ENCODE measurements around the gene ALAS2. TPM values are rescaled to one million over a fixed set of nuclear protein-coding genes. Genes with fewer than 3 reads are reported as not detected.

The ALAS2 gene
- polyA plus RNA-seq, 5 donors: 22.1 to 52.6 (median 29.1) TPM

Other genes with a start within 250 kb of the ALAS2 start
- gene ITIH6, start 232.7 kb downstream of the ALAS2 start, polyA plus RNA-seq (ENCODE audit: insufficient read depth in 1 of 5, insufficient read length in 5 of 5, low replicate concordance in 1 of 5): under 1 TPM in 4 of 5 donors, not detected in 1; 0.04 to 0.18 (median 0.09) TPM
- 100 to 1,000 TPM; 560 to 616 (median 589) TPM for gene MAGED2, start 223.2 kb downstream of the ALAS2 start, polyA plus RNA-seq (ENCODE audit: insufficient read depth in 1 of 5, insufficient read length in 5 of 5, low replicate concordance in 1 of 5)
- 100 to 1,000 TPM in 1 of 5 donors, 10 to 100 TPM in 4; 92.2 to 138 (median 96.3) TPM for gene TRO, start 110.2 kb downstream of the ALAS2 start, polyA plus RNA-seq (ENCODE audit: insufficient read depth in 1 of 5, insufficient read length in 5 of 5, low replicate concordance in 1 of 5)
- under 1 TPM; 0.32 to 0.58 (median 0.53) TPM for gene PFKFB1, start 36.8 kb downstream of the ALAS2 start, polyA plus RNA-seq (ENCODE audit: insufficient read depth in 1 of 5, insufficient read length in 5 of 5, low replicate concordance in 1 of 5)
- 10 to 100 TPM; 12.0 to 18.9 (median 13.6) TPM for gene APEX2, start 30.6 kb downstream of the ALAS2 start, polyA plus RNA-seq (ENCODE audit: insufficient read depth in 1 of 5, insufficient read length in 5 of 5, low replicate concordance in 1 of 5)
- not detected for gene PAGE2B, start 44.1 kb upstream of the ALAS2 start, polyA plus RNA-seq (ENCODE audit: insufficient read depth in 1 of 5, insufficient read length in 5 of 5, low replicate concordance in 1 of 5)
- gene PAGE2, start 58.0 kb upstream of the ALAS2 start, polyA plus RNA-seq (ENCODE audit: insufficient read depth in 1 of 5, insufficient read length in 5 of 5, low replicate concordance in 1 of 5): under 1 TPM in 1 of 5 donors, not detected in 4; 0.44 TPM
- gene PAGE5, start 189.4 kb upstream of the ALAS2 start, polyA plus RNA-seq (ENCODE audit: insufficient read depth in 1 of 5, insufficient read length in 5 of 5, low replicate concordance in 1 of 5): not detected
- gene PAGE3, start 233.9 kb upstream of the ALAS2 start, polyA plus RNA-seq (ENCODE audit: insufficient read depth in 1 of 5, insufficient read length in 5 of 5, low replicate concordance in 1 of 5): not detected

Measured in right lung (tissue), 5 donors.